Measurements from ENCODE around the gene TXNDC17. TPM values are rescaled to one million over a fixed set of nuclear protein-coding genes. Genes with fewer than 3 reads are reported as not detected.

Gene TXNDC17
- total RNA-seq, 1 experiment from 2014 or later: 137 TPM

DNA sequence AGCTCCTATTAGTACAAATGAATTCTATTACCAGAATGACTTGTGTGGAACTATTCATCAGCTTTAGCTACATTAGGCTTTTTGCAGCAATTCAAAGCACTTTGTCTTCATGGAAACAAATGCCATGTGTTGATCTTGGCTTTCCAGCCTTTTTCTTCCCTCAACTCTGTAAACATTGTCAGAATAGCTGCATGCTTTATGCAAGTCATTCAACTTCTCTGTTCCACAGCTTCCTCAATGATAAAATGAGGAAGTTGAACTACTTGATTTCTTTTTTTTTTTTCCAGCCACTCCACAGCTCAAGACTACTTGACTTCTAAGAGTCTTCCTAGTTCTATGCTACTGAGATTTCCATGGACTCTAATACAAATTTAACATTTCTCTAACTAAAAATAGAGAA lies 41.5 kb upstream of the TXNDC17 start:
- Mint-ChIP-seq H3K27me3 (ENCODE audit: insufficient read depth, unreplicated experiment) (no peaks in the 10 kb centered on the region), H3K27ac (ENCODE audit: low read depth, unreplicated experiment) (no peak overlapping the region), H3K9me3 (ENCODE audit: unreplicated experiment) (no peaks in the 10 kb centered on the region), H3K4me1 (ENCODE audit: insufficient read depth, unreplicated experiment) (no peaks in the 10 kb centered on the region), H3K4me3 (ENCODE audit: unreplicated experiment) (no peak overlapping the region), H3K36me3 (ENCODE audit: insufficient read depth, unreplicated experiment) (peaks cover 69% of the 10 kb centered on the region)
- BruUV-seq (replicated peaks): no TSS peak
- ChIA-PET CTCF (interaction anchor here (0.7 to 1.5 kb wide), 3 partner anchors 21 to 126 kb away, joined by 3 to 6 read pairs (median 4); no protein-coding TSS in a partner anchor), POLR2A (interaction anchor here (0.5 to 2.4 kb wide), 3 partner anchors 8 to 42 kb away, joined by 3 to 12 read pairs (median 4); no protein-coding TSS in a partner anchor)
- DNase-seq (ENCODE audit: unreplicated experiment): no peak
- TF ChIP-seq, protein P1, sequence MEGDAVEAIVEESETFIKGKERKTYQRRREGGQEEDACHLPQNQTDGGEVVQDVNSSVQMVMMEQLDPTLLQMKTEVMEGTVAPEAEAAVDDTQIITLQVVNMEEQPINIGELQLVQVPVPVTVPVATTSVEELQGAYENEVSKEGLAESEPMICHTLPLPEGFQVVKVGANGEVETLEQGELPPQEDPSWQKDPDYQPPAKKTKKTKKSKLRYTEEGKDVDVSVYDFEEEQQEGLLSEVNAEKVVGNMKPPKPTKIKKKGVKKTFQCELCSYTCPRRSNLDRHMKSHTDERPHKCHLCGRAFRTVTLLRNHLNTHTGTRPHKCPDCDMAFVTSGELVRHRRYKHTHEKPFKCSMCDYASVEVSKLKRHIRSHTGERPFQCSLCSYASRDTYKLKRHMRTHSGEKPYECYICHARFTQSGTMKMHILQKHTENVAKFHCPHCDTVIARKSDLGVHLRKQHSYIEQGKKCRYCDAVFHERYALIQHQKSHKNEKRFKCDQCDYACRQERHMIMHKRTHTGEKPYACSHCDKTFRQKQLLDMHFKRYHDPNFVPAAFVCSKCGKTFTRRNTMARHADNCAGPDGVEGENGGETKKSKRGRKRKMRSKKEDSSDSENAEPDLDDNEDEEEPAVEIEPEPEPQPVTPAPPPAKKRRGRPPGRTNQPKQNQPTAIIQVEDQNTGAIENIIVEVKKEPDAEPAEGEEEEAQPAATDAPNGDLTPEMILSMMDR (IDR thresholded peaks at IDR 0.05; ENCODE audit: unreplicated experiment): no peak
- intact Hi-C loops (cut with micrococcal nuclease): no loop called here

DNA sequence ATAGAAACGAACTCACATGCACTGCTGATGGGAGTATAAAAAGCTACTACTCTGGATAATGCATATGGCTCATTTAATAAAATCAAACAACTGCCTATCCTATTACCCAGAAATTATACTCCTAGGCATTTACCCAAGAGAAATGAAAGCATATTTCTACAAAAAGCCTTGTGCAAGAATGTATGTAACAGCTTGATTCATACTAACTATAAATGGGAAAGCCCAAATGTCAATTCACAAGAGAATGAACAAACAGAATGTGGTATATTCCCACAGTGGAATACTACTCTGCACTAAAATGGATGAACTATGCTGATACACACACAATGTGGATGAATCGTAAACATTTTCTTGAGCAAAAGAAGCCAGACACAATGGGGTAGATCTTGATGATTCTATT lies 38.7 kb upstream of the TXNDC17 start:
- Mint-ChIP-seq H3K27me3 (ENCODE audit: insufficient read depth, unreplicated experiment) (no peaks in the 10 kb centered on the region), H3K27ac (ENCODE audit: low read depth, unreplicated experiment) (peak overlapping the region; percentile 50), H3K9me3 (ENCODE audit: unreplicated experiment) (no peaks in the 10 kb centered on the region), H3K4me3 (ENCODE audit: unreplicated experiment) (no peak overlapping the region), H3K36me3 (ENCODE audit: insufficient read depth, unreplicated experiment) (peaks cover 66% of the 10 kb centered on the region), H3K4me1 (ENCODE audit: insufficient read depth, unreplicated experiment) (no peaks in the 10 kb centered on the region)
- ChIA-PET CTCF (no interaction called here), POLR2A (no interaction called here)
- intact Hi-C loops (cut with micrococcal nuclease): no loop called here
- TF ChIP-seq, protein P1 (IDR thresholded peaks at IDR 0.05; ENCODE audit: unreplicated experiment): no peak
- no peak for DNase-seq (ENCODE audit: unreplicated experiment)
- no TSS peak for BruUV-seq (replicated peaks)

DNA sequence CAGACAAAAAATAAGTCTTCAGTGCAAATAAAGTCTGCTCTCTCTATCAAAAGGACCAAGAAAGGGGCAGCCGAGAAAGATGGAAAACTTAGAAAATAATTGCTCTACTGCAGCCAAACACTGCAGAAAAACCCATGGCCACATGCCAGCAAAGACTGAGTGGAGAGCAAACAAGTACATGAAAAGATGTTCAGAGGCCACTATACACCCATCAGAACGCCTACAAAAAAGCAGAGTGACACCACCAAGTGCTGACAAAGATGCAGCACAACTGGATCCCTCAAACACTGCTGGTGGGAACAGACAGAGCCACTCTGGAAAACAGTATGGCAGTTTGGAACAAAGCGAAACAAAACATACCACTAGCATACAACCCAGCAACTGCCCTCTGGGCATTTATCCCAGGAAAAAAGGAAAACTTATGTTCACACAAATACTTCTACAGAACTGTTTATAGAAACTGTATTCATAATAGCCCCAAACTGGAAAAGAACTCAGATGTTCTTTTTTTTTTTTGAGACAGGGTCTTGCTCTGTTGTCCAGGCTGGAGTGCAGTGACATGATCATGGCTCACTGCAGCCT lies 37.0 kb upstream of the TXNDC17 start:
- Mint-ChIP-seq H3K27ac (ENCODE audit: low read depth, unreplicated experiment) (no peak overlapping the region), H3K4me1 (ENCODE audit: insufficient read depth, unreplicated experiment) (peaks cover 6% of the 10 kb centered on the region), H3K4me3 (ENCODE audit: unreplicated experiment) (no peak overlapping the region), H3K36me3 (ENCODE audit: insufficient read depth, unreplicated experiment) (peaks cover 69% of the 10 kb centered on the region), H3K27me3 (ENCODE audit: insufficient read depth, unreplicated experiment) (no peaks in the 10 kb centered on the region), H3K9me3 (ENCODE audit: unreplicated experiment) (no peaks in the 10 kb centered on the region)
- DNase-seq (ENCODE audit: unreplicated experiment): no peak
- no TSS peak for BruUV-seq (replicated peaks)
- TF ChIP-seq, protein P1 (IDR thresholded peaks at IDR 0.05; ENCODE audit: unreplicated experiment): no peak
- CTCF ChIA-PET: no interaction called here
- intact Hi-C loops (cut with micrococcal nuclease): no loop called here
- POLR2A ChIA-PET: interaction anchor here (0.8 kb wide), 1 partner anchor 13 kb away, joined by 4 read pairs; no protein-coding TSS in a partner anchor

DNA sequence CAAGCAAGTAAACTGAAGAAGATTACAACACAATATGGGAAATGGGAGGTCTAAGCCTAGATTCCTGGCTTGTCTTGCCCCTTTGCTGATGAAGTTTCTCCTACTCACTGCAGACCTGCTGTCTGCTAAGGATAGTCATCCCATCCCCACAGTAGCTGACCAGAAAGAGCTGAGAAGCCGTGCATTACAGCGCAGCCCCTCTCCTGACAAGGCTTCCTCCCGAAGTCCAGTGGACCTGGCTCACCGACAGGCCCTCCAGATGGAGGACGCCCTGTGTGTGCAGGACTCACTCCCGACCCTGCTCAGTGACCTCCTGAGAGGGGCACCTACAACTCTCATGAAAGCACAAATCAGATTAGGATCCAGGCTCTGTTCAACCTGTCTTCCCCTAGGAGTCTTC lies 35.7 kb upstream of the TXNDC17 start:
- POLR2A ChIA-PET: interaction anchor here (1.2 kb wide), 1 partner anchor 27 kb away, joined by 4 read pairs; no protein-coding TSS in a partner anchor
- no peak for DNase-seq (ENCODE audit: unreplicated experiment)
- Mint-ChIP-seq H3K36me3 (ENCODE audit: insufficient read depth, unreplicated experiment) (peaks cover 81% of the 10 kb centered on the region), H3K9me3 (ENCODE audit: unreplicated experiment) (no peaks in the 10 kb centered on the region), H3K4me1 (ENCODE audit: insufficient read depth, unreplicated experiment) (peaks cover 11% of the 10 kb centered on the region), H3K27ac (ENCODE audit: low read depth, unreplicated experiment) (no peak overlapping the region), H3K4me3 (ENCODE audit: unreplicated experiment) (no peak overlapping the region), H3K27me3 (ENCODE audit: insufficient read depth, unreplicated experiment) (no peaks in the 10 kb centered on the region)
- no TSS peak for BruUV-seq (replicated peaks)
- intact Hi-C loops (cut with micrococcal nuclease): no loop called here
- CTCF ChIA-PET: no interaction called here
- TF ChIP-seq, protein P1 (IDR thresholded peaks at IDR 0.05; ENCODE audit: unreplicated experiment): no peak
